MM.1S (cell line): Measurements from ENCODE around the gene MFAP3.

Experiments used
- DNase-seq: peaks from one replicate; pipeline ENCODE4 v3.0.0-alpha.2; 2015
- H2AFZ ChIP-seq: fragments of 300-600 bp; sonication (generic); 2 replicates; pipeline ENCODE4 v1.6.0; 2016; ENCODE audit warnings: antibody characterized with exemption, low read length
- H3F3A ChIP-seq: fragments of 300-600 bp; sonication (generic); 2 replicates; pipeline ENCODE4 v1.6.1; 2016; ENCODE audit warnings: mild to moderate bottlenecking, antibody characterized with exemption, low read length, moderate library complexity, mixed read lengths; ENCODE audit not compliant: insufficient read depth
- H3K27ac ChIP-seq: fragments of 300-600 bp; sonication (generic); 2 replicates; pipeline ENCODE4 v1.5.1; 2016; ENCODE audit warnings: mild to moderate bottlenecking, low read length
- H3K27me3 ChIP-seq: fragments of 300-600 bp; sonication (generic); replicated peaks from 2 replicates; pipeline ENCODE4 v1.6.0; 2016; ENCODE audit warnings: low read length; ENCODE audit not compliant: insufficient read depth
- H3K36me3 ChIP-seq: fragments of 300-600 bp; sonication (generic); replicated peaks from 2 replicates; pipeline ENCODE4 v1.6.1; 2016; ENCODE audit warnings: mild to moderate bottlenecking, low read length, mixed read lengths; ENCODE audit not compliant: insufficient read depth
- H3K4me1 ChIP-seq: fragments of 300-600 bp; sonication (generic); 2 replicates; pipeline ENCODE4 v1.6.1; 2016; ENCODE audit warnings: low read length, mixed read lengths
- H3K4me2 ChIP-seq: fragments of 300-600 bp; sonication (generic); 2 replicates; pipeline ENCODE4 v1.6.0; 2016; ENCODE audit warnings: low read depth, low read length
- H3K4me3 ChIP-seq: fragments of 300-600 bp; sonication (generic); 2 replicates; pipeline ENCODE4 v1.5.1; 2016; ENCODE audit warnings: low read length, mixed read lengths
- H3K79me2 ChIP-seq: fragments of 300-600 bp; sonication (generic); 2 replicates; pipeline ENCODE4 v1.6.1; 2016; ENCODE audit warnings: mixed run types, low read length, mixed read lengths
- H3K9ac ChIP-seq: fragments of 300-600 bp; sonication (generic); 2 replicates; pipeline ENCODE4 v1.6.1; 2016; ENCODE audit warnings: low read length, mixed read lengths
- H3K9me2 ChIP-seq: fragments of 300-600 bp; sonication (generic); replicated peaks from 2 replicates; pipeline ENCODE4 v1.6.1; 2016; ENCODE audit warnings: mild to moderate bottlenecking, low read length, mixed read lengths; ENCODE audit not compliant: insufficient read depth
- H3K9me3 ChIP-seq: fragments of 300-600 bp; sonication (generic); replicated peaks from 2 replicates; pipeline ENCODE4 v1.6.1; 2016; ENCODE audit warnings: mild to moderate bottlenecking, low read length, mixed read lengths; ENCODE audit not compliant: insufficient read depth
- H4K20me1 ChIP-seq: fragments of 300-600 bp; sonication (generic); 2 replicates; pipeline ENCODE4 v1.6.1; 2016; ENCODE audit warnings: mild to moderate bottlenecking, low read length, moderate library complexity, mixed read lengths; ENCODE audit not compliant: insufficient read depth
- CTCF ChIP-seq: fragments of 300-600 bp; sonication (generic); IDR thresholded peaks from 2 replicates; pipeline ENCODE4 v1.5.1; 2016; ENCODE audit warnings: antibody characterized with exemption, low read length, mixed read lengths
- EZH2 ChIP-seq: fragments of 300-600 bp; sonication (generic); optimal IDR thresholded peaks from 2 replicates; pipeline ENCODE3; 2017; ENCODE audit warnings: low read depth, mild to moderate bottlenecking, antibody characterized with exemption, low read length, mixed read lengths
- EZH2phosphoT487 ChIP-seq: fragments of 300-600 bp; sonication (generic); IDR thresholded peaks from 2 replicates; pipeline ENCODE4 v1.6.1; 2018; ENCODE audit warnings: antibody characterized with exemption, low read length

MFAP3 gene

GRCh38 chr5:154053468-154053867 lies 14.7 kb downstream of the MFAP3 start:
- Histone ChIP-seq H4K20me1 (no peaks in the 10 kb centered on the region), H3F3A (peaks cover 21% of the 10 kb centered on the region), H3K4me1 (peaks cover 19% of the 10 kb centered on the region), H3K9me3 (no peaks in the 10 kb centered on the region), H3K9me2 (no peaks in the 10 kb centered on the region), H3K36me3 (peaks cover 4% of the 10 kb centered on the region; the same call in 1 of the 2 replicates), H3K4me3 (no peak overlapping the region), H3K9ac (no peak overlapping the region), H3K4me2 (no peak overlapping the region), H3K27me3 (no peaks in the 10 kb centered on the region), H3K79me2 (peaks cover 29% of the 10 kb centered on the region), H3K27ac (no peak overlapping the region), H2AFZ (no peak overlapping the region)
- no peak for TF ChIP-seq EZH2phosphoT487
- TF ChIP-seq EZH2: no peak
- no peak for TF ChIP-seq CTCF
- no peak for DNase-seq

DNA sequence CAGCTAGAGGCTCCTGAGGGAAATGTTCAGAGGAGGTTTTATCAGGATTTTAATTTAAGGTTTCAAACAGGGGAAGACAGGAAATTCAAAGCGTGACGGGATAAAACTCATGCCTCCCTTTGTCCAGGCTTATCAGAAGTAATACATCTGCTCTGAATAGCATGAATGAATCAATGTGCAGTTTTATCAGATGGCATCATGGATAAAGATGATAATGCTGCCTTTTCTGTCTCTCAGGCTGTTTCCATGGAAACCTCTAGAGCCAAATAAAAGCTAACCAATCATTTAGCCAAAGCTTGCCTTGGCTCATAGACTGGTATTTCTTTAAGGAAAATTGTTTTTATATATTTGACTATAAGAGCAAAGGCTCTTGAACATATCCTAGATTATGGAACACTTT lies 16.4 kb downstream of the MFAP3 start:
- H3K4me3 ChIP-seq: no peak overlapping the region

DNA sequence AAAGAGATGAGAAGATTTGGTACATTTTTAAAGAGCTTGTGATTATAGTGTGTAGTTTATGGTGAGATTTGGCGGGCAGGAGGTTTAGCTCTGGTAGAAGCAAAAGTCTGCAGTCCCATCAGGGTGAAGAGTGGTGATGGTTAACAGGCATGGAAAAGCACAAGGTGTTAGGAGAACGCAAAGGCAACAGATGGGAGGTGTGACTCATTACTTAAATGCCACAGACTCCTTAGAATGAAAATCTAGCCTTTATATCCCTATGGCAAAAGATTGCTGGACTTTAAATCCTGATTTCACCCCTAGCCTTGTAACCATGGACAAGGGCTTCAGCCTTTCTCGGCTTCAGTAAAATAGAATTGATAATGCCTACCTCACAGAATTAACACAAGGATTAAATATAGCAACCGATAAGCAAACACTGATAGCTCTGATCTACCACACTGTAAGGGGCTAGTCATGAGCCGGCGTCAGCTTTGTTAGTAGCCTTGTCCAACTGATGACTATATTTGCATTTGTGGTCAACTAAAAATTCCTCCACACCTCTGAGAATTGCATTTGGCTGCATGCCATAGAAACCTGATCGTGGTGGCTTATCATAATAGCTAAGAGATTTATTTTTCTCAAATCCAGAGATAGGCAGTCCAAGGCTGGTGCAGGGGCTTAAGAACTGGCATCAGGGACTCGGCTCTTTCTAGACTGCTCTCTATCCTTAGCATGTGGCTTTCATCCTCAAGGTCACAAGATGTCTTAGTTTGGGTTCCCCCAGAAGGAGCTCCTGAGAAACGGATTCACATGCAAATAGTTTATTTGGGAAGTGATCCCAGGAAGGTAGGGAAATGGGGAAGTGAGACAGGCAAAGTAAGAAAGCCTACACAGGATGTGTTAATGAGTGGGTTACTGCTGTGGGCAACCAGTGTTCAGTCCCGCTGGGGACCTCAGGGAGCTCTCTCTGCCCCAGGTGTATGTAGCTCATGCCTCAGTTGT lies 19.6 kb downstream of the MFAP3 start:
- peak overlapping the region; percentile 95 for H3K27ac ChIP-seq
- H3K9ac ChIP-seq: peak overlapping the region; percentile 51
- H3K4me3 ChIP-seq: peak overlapping the region; percentile 31
- no peaks in the 10 kb centered on the region for H3K9me3 ChIP-seq
- H3K79me2 ChIP-seq: peaks cover 26% of the 10 kb centered on the region
- H3K36me3 ChIP-seq: no peaks in the 10 kb centered on the region
- H3K27me3 ChIP-seq: no peaks in the 10 kb centered on the region
- no peak overlapping the region for H2AFZ ChIP-seq
- TF ChIP-seq EZH2phosphoT487: no peak
- no peak for TF ChIP-seq CTCF
- no peak for TF ChIP-seq EZH2
- peaks cover 34% of the 10 kb centered on the region for H3K4me1 ChIP-seq
- peak; percentile 95 for DNase-seq
- no peaks in the 10 kb centered on the region for H3K9me2 ChIP-seq
- peaks cover 37% of the 10 kb centered on the region for H3F3A ChIP-seq
- H4K20me1 ChIP-seq: no peaks in the 10 kb centered on the region
- H3K4me2 ChIP-seq: peak overlapping the region; percentile 70

More for the DNA sequence above, 16.4 kb downstream of the MFAP3 start:
- TF ChIP-seq EZH2 (no peak), CTCF (no peak), EZH2phosphoT487 (no peak)
- peaks cover 37% of the 10 kb centered on the region for H3F3A ChIP-seq
- H3K9me3 ChIP-seq: no peaks in the 10 kb centered on the region
- H4K20me1 ChIP-seq: no peaks in the 10 kb centered on the region
- H3K79me2 ChIP-seq: peaks cover 26% of the 10 kb centered on the region
- no peak overlapping the region for H3K27ac ChIP-seq
- H3K9ac ChIP-seq: no peak overlapping the region
- H3K4me1 ChIP-seq: peaks cover 34% of the 10 kb centered on the region
- no peak for DNase-seq
- H3K27me3 ChIP-seq: no peaks in the 10 kb centered on the region
- no peaks in the 10 kb centered on the region for H3K9me2 ChIP-seq
- no peak overlapping the region for H3K4me2 ChIP-seq
- no peaks in the 10 kb centered on the region; the same call in 1 of the 2 replicates for H3K36me3 ChIP-seq
- no peak overlapping the region for H2AFZ ChIP-seq
